Esophagus squamous epithelium (tissue), 4 donors: ENCODE measurements around the gene TBK1.

Experiments used
- CTCF ChIP-seq, 6 experiments: fragments of 450-650 bp in 4 of 6; fragments of 200-600 bp in 2 of 6; sonication (generic) in 2 of 6; IDR thresholded peaks; one replicate each; pipeline ENCODE4 v1.5.1; 2016 to 2019; ENCODE audit warnings: antibody characterized with exemption in 6 of 6, mild to moderate bottlenecking in 4 of 6, moderate library complexity in 4 of 6
- POLR2A ChIP-seq, 4 donors: fragments of 450-650 bp; IDR thresholded peaks; one replicate each; pipeline ENCODE4 v1.6.1; 2017; ENCODE audit warnings: antibody characterized with exemption in 4 of 4, mild to moderate bottlenecking in 4 of 4, moderate library complexity in 3 of 4

DNA sequence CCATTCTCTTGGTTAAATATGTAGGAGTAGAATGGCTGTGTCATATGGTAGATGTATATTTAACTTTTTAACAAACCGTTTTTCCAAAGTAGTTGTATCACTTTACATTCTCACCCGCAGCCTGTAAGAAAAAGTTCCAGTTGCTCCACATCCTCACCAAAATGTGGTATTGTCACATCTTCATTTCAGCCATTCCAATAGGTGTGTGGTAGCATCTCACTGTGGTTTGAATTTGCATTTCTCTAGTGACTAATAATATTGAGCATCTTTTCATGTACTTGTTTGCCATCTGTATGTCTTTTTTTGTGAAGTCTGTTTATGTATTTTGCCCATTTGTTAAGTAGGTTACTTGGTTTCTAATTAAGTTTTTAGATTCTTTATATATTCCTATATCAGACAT, 78.6 kb downstream of the TBK1 start:
- TF ChIP-seq CTCF (IDR thresholded peaks at IDR 0.05): no peak
- no peak for TF ChIP-seq POLR2A (IDR thresholded peaks at IDR 0.05)
